ENCODE measurements around the gene TCAP.
"Not testable (repeated sequence)": the region's sequence is repeated elsewhere in the genome, so short reads cannot be mapped to it uniquely, and the experiment has no call there.

TCAP gene

DNA sequence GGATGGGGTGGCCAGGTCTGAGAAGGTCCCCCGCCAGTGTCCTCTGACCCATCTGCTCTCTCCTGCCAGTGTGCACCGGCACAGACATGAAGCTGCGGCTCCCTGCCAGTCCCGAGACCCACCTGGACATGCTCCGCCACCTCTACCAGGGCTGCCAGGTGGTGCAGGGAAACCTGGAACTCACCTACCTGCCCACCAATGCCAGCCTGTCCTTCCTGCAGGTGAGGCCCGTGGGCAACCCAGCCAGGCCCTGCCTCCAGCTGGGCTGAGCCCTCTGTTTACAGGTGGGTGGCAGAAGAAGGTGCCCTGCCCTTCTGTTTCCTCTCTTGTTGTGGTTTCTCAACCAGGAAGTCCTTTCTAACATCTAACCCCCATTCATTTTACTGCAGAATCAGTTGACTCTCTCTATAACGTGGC, 41.8 kb downstream of the TCAP start:
- DNase-seq, result no peak

DNA sequence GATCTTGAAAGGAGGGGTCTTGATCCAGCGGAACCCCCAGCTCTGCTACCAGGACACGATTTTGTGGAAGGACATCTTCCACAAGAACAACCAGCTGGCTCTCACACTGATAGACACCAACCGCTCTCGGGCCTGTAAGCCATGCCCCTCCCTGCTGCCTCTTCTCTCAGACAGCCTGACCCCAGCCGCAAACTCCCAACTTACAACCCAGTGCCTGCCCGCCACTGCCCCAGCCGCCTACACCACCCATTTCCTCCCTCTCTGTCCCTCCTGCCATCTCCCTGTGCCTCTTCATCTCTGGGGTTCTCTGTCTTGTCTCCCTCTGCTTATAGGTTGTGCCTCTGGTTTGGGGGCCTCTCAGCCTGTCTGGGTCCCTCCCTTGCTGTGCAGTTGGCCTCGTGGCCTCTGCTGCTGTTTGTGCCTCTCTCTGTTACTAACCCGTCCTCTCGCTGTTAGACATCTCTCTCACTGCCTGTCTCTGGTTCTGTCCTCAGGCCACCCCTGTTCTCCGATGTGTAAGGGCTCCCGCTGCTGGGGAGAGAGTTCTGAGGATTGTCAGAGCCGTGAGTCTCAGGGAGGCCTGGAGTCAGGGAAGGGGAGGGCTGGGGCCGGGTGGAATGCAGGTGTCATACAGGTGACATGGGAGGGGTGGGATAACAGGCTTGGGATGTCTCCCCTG, 44.3 kb downstream of the TCAP start:
- no peak for DNase-seq

DNA sequence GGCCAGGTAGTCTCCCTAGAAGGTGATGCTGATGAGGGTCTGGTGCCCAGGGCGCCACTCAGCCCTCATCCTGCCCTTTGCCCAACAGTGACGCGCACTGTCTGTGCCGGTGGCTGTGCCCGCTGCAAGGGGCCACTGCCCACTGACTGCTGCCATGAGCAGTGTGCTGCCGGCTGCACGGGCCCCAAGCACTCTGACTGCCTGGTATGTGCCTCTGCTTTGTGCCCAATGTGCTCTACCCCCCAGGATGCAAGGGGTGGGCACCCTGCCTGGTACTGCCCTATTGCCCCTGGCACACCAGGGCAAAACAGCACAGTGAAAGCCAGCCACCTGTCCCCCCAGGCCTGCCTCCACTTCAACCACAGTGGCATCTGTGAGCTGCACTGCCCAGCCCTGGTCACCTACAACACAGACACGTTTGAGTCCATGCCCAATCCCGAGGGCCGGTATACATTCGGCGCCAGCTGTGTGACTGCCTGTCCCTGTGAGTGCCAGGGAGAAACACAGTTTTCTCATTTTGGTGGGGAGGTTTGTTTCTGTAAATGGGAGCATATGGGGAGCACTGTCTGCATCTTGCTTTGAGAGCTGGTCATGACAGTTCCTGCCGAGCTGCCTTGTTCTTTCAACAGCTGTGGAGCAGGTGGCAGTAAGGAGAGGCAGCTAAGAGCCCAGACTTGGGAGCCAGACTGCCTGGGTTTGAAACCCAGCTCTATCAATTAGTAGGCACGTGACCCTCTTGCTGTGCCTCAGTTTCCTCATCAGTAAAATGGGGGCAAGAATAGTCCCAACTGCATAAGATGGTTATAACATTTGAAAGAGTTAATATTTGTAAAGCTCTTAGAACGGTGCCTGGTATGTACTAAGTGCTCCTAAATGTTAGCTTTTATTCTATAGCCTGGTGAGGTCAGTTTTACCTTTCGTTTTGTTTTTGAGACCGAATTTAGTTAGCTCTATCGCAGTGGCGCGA, 45.1 kb downstream of the TCAP start:
- DNase-seq, result no peak

DNA sequence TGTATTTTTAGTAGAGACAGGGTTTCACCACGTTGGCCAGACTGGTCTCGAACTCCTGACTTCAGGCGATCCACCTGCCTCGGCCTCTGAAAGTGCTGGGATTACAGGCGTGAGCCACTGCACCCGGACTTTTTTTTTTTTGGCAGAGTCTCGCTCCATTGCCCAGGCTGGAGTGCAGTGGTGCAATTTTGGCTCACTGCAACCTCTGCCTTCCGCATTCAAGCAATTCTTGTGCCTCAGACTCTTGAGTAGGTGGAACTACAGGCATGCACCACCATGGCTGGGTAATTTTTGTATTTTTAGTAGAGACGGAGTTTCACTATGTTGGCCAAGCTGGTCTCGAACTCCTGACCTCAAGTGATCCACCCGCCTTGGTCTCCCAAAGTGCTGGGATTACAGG, 45.9 kb downstream of the TCAP start:
- DNase-seq, result not testable (repeated sequence)

DNA sequence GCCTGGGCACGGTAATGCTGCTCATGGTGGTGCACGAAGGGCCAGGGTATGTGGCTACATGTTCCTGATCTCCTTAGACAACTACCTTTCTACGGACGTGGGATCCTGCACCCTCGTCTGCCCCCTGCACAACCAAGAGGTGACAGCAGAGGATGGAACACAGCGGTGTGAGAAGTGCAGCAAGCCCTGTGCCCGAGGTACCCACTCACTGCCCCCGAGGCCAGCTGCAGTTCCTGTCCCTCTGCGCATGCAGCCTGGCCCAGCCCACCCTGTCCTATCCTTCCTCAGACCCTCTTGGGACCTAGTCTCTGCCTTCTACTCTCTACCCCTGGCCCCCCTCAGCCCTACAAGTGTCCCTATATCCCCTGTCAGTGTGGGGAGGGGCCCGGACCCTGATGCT, 46.7 kb downstream of the TCAP start:
- DNase-seq, result no peak

DNA sequence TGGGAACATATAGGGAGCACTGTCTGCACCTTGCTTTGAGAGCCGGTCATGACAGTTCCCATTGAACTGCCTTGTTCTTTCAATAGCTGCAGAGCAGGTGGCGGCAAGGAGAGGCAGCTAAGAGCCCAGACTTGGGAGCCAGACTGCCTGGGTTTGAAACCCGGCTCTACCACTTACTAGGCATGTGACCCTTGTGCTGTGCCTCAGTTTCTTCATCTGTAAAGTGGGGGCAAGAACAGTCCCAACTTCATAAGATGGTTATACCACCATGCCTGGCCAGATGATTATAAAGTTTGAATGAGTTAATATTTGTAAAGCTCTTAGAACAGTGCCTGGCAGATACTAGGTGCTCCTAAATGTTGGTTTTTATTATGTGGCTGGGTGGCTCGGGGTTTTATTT, 49.1 kb downstream of the TCAP start:
- DNase-seq, result no peak

DNA sequence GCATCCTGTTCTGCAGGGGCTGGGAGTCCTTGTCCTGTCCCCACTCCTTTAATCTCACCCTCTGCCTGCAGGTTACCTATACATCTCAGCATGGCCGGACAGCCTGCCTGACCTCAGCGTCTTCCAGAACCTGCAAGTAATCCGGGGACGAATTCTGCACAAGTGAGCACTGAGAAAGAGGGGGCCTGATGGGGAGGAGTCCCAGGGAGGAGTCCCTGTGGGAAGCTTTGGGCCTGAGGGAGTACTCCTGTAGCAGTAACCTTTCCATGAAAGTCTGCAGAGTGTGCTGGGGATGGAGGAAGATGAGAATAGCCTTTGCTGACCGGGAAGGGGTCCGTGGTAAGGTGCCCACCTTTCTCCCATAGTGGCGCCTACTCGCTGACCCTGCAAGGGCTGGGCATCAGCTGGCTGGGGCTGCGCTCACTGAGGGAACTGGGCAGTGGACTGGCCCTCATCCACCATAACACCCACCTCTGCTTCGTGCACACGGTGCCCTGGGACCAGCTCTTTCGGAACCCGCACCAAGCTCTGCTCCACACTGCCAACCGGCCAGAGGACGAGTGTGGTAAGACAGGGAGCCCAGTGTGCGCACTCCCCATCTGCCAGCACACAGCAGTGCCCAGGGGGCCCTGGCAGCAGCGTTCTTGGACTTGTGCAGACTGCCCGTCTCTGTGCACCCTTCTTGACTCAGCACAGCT, 50.4 kb downstream of the TCAP start:
- no peak for DNase-seq

Measured in activated CD4-positive, CD25-positive, alpha-beta regulatory T cell treated with anti-CD3 and anti-CD28 coated beads, Interleukin-2, amount 50 U/mL, for 72 hours (primary cell).